ENCODE results near the gene DPP7.

DPP7 gene

DNA sequence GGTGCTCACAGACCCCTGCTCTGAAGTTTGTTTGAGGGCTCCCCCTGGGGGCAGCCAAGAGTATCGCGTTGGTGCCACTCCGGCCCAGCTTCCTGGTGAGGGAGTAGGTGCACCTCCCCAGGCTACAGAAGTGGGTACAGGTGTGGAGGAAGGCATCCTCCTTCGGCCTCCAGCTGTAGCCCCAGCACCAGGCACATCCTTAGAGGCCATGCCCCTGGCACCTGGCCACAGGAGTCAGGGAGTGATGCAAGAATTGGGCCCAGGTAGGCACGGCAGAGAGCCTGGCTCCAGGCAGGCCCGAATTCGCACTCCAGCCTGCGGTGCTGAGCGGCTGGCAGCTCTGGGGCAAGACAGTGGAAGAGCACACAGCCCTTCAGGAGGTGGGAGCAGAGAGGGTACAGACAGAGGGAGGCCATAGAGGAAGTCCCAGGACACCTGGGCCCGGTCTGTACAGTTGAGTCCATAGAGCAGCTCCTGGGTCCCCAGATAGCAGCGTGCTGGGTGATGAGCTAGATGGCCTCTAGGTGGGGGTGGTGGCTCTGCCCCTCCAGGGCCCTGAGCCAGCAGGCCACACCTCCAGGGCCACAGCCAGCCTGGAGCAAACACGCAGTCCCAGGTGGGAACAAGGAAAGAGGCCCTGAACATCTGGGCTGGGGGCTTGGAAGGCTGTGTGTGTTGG, 46.5 kb downstream of the DPP7 start:
- peak overlapping the region; percentile 14; the same call in 1 of the 2 replicates for H3K27ac ChIP-seq
- H3K9me3 ChIP-seq (ENCODE audit: severe bottlenecking), result no peaks in the 10 kb centered on the region
- peaks cover 42% of the 10 kb centered on the region for H3K36me3 ChIP-seq
- H3K4me3 ChIP-seq (ENCODE audit: low read depth, low read length), result no peak overlapping the region
- no peaks in the 10 kb centered on the region for H3K27me3 ChIP-seq (ENCODE audit: insufficient read depth, low read depth, severe bottlenecking)
- peak; percentile 86 for DNase-seq
- TF ChIP-seq CTCF (IDR thresholded peaks at IDR 0.05; ENCODE audit: low read depth, low read length), result peak; percentile 80

- no peak for DNase-seq
- Histone ChIP-seq H3K36me3 (peaks cover 42% of the 10 kb centered on the region), H3K27ac (no peak overlapping the region), H3K27me3 (ENCODE audit: insufficient read depth, low read depth, severe bottlenecking) (no peaks in the 10 kb centered on the region), H3K4me3 (ENCODE audit: low read depth, low read length) (no peak overlapping the region), H3K9me3 (ENCODE audit: severe bottlenecking) (no peaks in the 10 kb centered on the region)
- TF ChIP-seq CTCF (IDR thresholded peaks at IDR 0.05; ENCODE audit: low read depth, low read length), result no peak
Observed at GRCh38 chr9:137066096-137066861, 48.3 kb downstream of the DPP7 start.

- TF ChIP-seq CTCF (IDR thresholded peaks at IDR 0.05; ENCODE audit: low read depth, low read length), result no peak
- peaks cover 42% of the 10 kb centered on the region for H3K36me3 ChIP-seq
- H3K27ac ChIP-seq, result no peak overlapping the region
- H3K4me3 ChIP-seq (ENCODE audit: low read depth, low read length), result no peak overlapping the region
- no peaks in the 10 kb centered on the region for H3K9me3 ChIP-seq (ENCODE audit: severe bottlenecking)
- no peak for DNase-seq
- H3K27me3 ChIP-seq (ENCODE audit: insufficient read depth, low read depth, severe bottlenecking), result no peaks in the 10 kb centered on the region
Observed at GRCh38 chr9:137065336-137065967, 49.1 kb downstream of the DPP7 start.

DNA sequence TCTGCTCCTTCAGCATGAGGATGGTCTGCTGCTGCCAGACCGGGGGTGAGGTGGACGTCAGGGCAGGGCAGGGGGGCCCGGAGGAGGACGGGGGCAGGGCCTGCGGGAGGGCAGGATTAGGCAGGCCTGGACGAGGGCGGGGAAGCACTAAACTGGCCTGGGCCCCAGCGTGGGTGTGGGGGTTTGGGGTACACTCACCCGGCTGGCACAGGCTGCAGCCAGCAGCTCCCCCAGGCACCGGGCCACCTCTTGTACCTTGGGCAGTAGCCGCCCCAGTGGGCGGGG, 49.7 kb downstream of the DPP7 start:
- no peak for TF ChIP-seq CTCF (IDR thresholded peaks at IDR 0.05; ENCODE audit: low read depth, low read length)
- Histone ChIP-seq H3K4me3 (ENCODE audit: low read depth, low read length) (no peak overlapping the region), H3K27me3 (ENCODE audit: insufficient read depth, low read depth, severe bottlenecking) (no peaks in the 10 kb centered on the region), H3K27ac (no peak overlapping the region), H3K36me3 (peaks cover 42% of the 10 kb centered on the region), H3K9me3 (ENCODE audit: severe bottlenecking) (no peaks in the 10 kb centered on the region)
- no peak for DNase-seq

DNA sequence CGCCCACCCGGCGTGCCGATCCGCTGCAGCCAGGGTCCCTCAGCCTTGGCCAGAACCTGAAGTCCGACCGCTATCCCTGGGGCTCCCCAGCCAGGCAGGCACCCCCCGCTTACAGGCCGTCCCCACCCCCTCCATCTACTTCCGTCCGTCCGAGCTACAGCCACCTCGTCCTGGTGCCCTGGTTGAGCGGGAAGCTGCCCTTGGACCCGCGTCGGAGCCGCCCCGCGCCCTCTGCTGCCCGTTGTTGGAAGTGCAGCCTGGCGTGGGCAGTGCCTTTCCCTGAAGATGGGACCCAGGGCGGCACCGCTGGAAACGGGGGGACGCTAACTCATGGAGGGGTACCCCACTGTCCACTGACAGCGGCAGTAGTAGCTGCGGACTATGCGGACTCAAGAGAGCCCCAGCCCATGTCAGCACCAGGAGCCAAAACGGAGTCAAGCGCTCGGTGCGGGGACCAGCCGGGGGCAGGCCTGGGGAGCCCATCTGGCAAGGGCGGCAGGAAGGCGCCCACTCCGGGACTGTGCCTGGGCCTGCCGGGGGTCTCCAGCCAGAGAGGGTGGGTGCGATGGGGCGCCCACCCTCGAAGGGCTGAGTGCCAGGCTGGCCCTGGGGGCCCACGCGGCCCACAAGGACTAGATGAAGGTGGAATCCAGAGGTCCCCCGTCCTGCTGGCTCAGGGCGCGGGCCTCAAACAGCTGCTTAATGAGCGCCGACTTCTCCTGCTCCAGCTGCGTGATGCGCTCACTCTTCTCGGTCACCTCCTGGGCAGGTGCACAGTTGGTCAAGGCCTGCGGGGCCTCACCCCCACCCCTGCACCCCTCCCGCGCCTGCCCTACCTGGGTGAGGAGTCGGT, 50.3 kb downstream of the DPP7 start:
- peak; percentile 78 for DNase-seq
- no peak overlapping the region for H3K4me3 ChIP-seq (ENCODE audit: low read depth, low read length)
- no peaks in the 10 kb centered on the region for H3K9me3 ChIP-seq (ENCODE audit: severe bottlenecking)
- peak overlapping the region; percentile 50 for H3K27ac ChIP-seq
- H3K36me3 ChIP-seq, result peaks cover 42% of the 10 kb centered on the region
- TF ChIP-seq CTCF (IDR thresholded peaks at IDR 0.05; ENCODE audit: low read depth, low read length), result peak; percentile 94
- H3K27me3 ChIP-seq (ENCODE audit: insufficient read depth, low read depth, severe bottlenecking), result no peaks in the 10 kb centered on the region
